HepG2 (cell line): Measurements from ENCODE around the gene RDH11. TPM values are rescaled to one million over a fixed set of nuclear protein-coding genes. Genes with fewer than 3 reads are reported as not detected.

ENCODE experiments used
- ARID2 ChIP-seq: sonication (generic); formaldehyde crosslinking; IDR thresholded peaks from 2 replicates; pipeline ENCODE4 v1.8.1; 2022; ENCODE audit warnings: mild to moderate bottlenecking, missing genetic modification reagents, borderline replicate concordance
- CCAR2 ChIP-seq: fragments of 200-400 bp; formaldehyde crosslinking; optimal IDR thresholded peaks from 2 replicates; pipeline ENCODE3; 2018; ENCODE audit warnings: low read depth, mild to moderate bottlenecking, low read length, moderate library complexity
- ISX ChIP-seq: sonication (generic); formaldehyde crosslinking; conservative IDR thresholded peaks from 2 replicates; pipeline ENCODE4 v1.5.0; 2020; ENCODE audit warnings: missing genetic modification reagents
- LCORL ChIP-seq, 2 experiments: fragments of 450-650 bp in 1 of 2; sonication (generic) in 1 of 2; formaldehyde crosslinking in 1 of 2; IDR thresholded peaks; 2 replicates each; pipeline versions ENCODE4 v1.5.0 to v1.6.1; 2017 to 2020; ENCODE audit warnings: antibody characterized with exemption in 1 of 2, missing genetic modification reagents in 1 of 2
- MED8 ChIP-seq: sonication (generic); formaldehyde crosslinking; IDR thresholded peaks from 2 replicates; pipeline ENCODE4 v1.8.1; 2023; ENCODE audit warnings: mild to moderate bottlenecking, missing genetic modification reagents; ENCODE audit not compliant: insufficient replicate concordance
- PHF20 ChIP-seq: sonication (generic); formaldehyde crosslinking; IDR thresholded peaks from 2 replicates; pipeline ENCODE4 v1.5.0; 2020; ENCODE audit warnings: mild to moderate bottlenecking, missing genetic modification reagents
- SIN3B ChIP-seq: fragments of 150-350 bp; IDR thresholded peaks from 2 replicates; pipeline ENCODE4 v1.6.1; 2014; ENCODE audit warnings: low read length
- SP4 ChIP-seq: sonication (generic); formaldehyde crosslinking; IDR thresholded peaks from 2 replicates; pipeline ENCODE4 v1.8.1; 2023; ENCODE audit warnings: mild to moderate bottlenecking, missing genetic modification reagents
- SRSF4 ChIP-seq: fragments of 200-400 bp; formaldehyde crosslinking; IDR thresholded peaks from one replicate; pipeline ENCODE4 v1.6.1; 2018; ENCODE audit warnings: mild to moderate bottlenecking, low read depth, low read length, moderate library complexity; ENCODE audit not compliant: poor library complexity, severe bottlenecking
- SRY ChIP-seq: sonication (generic); formaldehyde crosslinking; IDR thresholded peaks from 2 replicates; pipeline ENCODE4 v1.8.0; 2022; ENCODE audit warnings: mild to moderate bottlenecking, missing genetic modification reagents
- ZBTB42 ChIP-seq: sonication (generic); formaldehyde crosslinking; IDR thresholded peaks from 2 replicates; pipeline ENCODE4 v1.5.0; 2020; ENCODE audit warnings: mild to moderate bottlenecking, missing genetic modification reagents
- ZNF280D ChIP-seq: sonication (generic); formaldehyde crosslinking; IDR thresholded peaks from 2 replicates; pipeline ENCODE4 v1.5.1; 2020; ENCODE audit warnings: mild to moderate bottlenecking, missing genetic modification reagents
- ZNF563 ChIP-seq: sonication (generic); formaldehyde crosslinking; IDR thresholded peaks from 2 replicates; pipeline ENCODE4 v1.8.0; 2022; ENCODE audit warnings: mild to moderate bottlenecking, moderate library complexity, missing genetic modification reagents
- ZNF83 ChIP-seq: sonication (generic); formaldehyde crosslinking; IDR thresholded peaks from 2 replicates; pipeline ENCODE4 v1.4.0; 2020; ENCODE audit warnings: missing genetic modification reagents, mild to moderate bottlenecking, borderline replicate concordance
- polyA plus RNA-seq, 8 experiments: library from polyadenylated mRNA; depleted of rRNA in 3 of 8; stranded (reverse) in 7 of 8; unstranded in 1 of 8; fragments of >200 nt; fragmentation: Illumina TruSeq in 4 of 8; extraction: Trizol in 4 of 8; gene quantifications; 2 replicates each; pipeline versions ENCODE4 v1.2.1 to v1.2.3, GENCODE V29; 2011 to 2016; ENCODE audit warnings: low read depth in 4 of 8, missing spikeins in 1 of 8, mixed read lengths in 1 of 8; ENCODE audit not compliant: insufficient read depth in 1 of 8
- total RNA-seq, 5 experiments: library from RNA; depleted of rRNA; stranded (reverse); fragments of >200 nt; fragmentation: Illumina TruSeq; extraction: Trizol; gene quantifications; 2 replicates each; pipeline ENCODE4 v1.2.3, GENCODE V29; 2016; ENCODE audit warnings: low read depth in 1 of 5
- TF ChIP-seq, protein P1 (sequence below): sonication (generic); formaldehyde crosslinking; IDR thresholded peaks from 2 replicates; pipeline ENCODE4 v1.5.0; 2020; ENCODE audit warnings: missing genetic modification reagents, mild to moderate bottlenecking, borderline replicate concordance
- TF ChIP-seq, protein P2 (sequence below): sonication (generic); formaldehyde crosslinking; IDR thresholded peaks from 2 replicates; pipeline ENCODE4 v1.4.0; 2020; ENCODE audit warnings: mild to moderate bottlenecking, low read depth, missing genetic modification reagents
- TF ChIP-seq, protein P3 (sequence below): sonication (generic); formaldehyde crosslinking; IDR thresholded peaks from 2 replicates; pipeline ENCODE4 v1.4.0; 2020; ENCODE audit warnings: missing genetic modification reagents

The RDH11 gene
- total and polyA plus RNA-seq, 2 of the 13 experiments (the other 11 are each of a cell fraction or from before 2014, with no cell fraction given), result 106 to 131 TPM

DNA sequence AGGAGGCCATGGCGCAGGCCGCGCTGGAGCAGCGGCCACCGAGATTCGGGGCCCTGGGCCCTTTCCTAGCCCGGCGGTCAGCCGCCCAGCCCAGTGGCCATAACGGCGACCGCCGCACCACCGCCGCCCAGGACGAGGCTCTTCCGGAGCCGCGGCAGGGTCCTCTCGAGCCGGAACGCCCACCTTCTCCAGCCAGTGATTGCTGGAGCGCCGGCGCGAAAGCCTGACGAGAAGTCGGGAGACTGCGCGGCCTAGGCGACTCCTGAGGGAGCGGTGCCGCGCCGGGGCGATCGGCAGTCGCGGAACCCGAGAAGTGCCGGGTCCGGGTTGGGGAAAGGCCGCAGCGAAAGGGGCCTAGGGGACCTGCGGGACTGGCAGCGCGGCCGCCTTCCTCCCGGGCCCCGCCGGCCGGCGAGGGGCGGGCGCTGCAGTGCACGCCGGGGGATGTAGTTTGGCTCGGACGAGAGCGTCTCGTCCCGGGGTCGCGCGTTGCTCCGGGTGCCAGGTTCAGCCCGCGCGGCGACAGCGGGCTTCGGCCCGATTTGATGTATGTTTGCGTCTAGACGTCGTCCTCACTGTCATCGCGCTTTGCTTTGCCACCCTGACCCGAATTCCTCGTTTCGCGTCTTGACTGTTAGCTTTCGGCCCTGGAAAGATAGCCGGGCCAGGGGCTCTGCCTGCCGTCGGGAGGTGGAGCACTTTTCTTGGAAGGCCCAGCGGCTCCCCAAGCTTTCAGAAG lies 20.9 kb downstream of the RDH11 start, which contains the start of gene VTI1B (continued):
- TF ChIP-seq, protein P1, sequence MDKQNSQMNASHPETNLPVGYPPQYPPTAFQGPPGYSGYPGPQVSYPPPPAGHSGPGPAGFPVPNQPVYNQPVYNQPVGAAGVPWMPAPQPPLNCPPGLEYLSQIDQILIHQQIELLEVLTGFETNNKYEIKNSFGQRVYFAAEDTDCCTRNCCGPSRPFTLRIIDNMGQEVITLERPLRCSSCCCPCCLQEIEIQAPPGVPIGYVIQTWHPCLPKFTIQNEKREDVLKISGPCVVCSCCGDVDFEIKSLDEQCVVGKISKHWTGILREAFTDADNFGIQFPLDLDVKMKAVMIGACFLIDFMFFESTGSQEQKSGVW (CRISPR knock-in tag), result no peak
- peak; percentile 94 for TF ChIP-seq SP4 (CRISPR knock-in tag)
- no peak for TF ChIP-seq ZBTB42 (CRISPR knock-in tag)
- TF ChIP-seq MED8 (CRISPR knock-in tag), result peak; percentile 43
- TF ChIP-seq SIN3B, result no peak
- peak; percentile 86 for TF ChIP-seq ZNF563
- TF ChIP-seq ISX (CRISPR knock-in tag), result no peak
- TF ChIP-seq SRY (CRISPR knock-in tag), result peak; percentile 55
- TF ChIP-seq PHF20 (CRISPR knock-in tag), result peak; percentile 72
- no peak for TF ChIP-seq ZNF83 (CRISPR knock-in tag)
- TF ChIP-seq, protein P2, sequence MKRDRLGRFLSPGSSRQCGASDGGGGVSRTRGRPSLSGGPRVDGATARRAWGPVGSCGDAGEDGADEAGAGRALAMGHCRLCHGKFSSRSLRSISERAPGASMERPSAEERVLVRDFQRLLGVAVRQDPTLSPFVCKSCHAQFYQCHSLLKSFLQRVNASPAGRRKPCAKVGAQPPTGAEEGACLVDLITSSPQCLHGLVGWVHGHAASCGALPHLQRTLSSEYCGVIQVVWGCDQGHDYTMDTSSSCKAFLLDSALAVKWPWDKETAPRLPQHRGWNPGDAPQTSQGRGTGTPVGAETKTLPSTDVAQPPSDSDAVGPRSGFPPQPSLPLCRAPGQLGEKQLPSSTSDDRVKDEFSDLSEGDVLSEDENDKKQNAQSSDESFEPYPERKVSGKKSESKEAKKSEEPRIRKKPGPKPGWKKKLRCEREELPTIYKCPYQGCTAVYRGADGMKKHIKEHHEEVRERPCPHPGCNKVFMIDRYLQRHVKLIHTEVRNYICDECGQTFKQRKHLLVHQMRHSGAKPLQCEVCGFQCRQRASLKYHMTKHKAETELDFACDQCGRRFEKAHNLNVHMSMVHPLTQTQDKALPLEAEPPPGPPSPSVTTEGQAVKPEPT (CRISPR knock-in tag), result no peak
- TF ChIP-seq, protein P3, sequence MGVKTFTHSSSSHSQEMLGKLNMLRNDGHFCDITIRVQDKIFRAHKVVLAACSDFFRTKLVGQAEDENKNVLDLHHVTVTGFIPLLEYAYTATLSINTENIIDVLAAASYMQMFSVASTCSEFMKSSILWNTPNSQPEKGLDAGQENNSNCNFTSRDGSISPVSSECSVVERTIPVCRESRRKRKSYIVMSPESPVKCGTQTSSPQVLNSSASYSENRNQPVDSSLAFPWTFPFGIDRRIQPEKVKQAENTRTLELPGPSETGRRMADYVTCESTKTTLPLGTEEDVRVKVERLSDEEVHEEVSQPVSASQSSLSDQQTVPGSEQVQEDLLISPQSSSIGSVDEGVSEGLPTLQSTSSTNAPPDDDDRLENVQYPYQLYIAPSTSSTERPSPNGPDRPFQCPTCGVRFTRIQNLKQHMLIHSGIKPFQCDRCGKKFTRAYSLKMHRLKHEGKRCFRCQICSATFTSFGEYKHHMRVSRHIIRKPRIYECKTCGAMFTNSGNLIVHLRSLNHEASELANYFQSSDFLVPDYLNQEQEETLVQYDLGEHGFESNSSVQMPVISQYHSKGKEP, result peak; percentile 14; the same call in 1 of the 2 replicates
- no peak for TF ChIP-seq CCAR2
- TF ChIP-seq ZNF280D (CRISPR knock-in tag), result no peak
- no peak for TF ChIP-seq LCORL (IDR thresholded peaks at IDR 0.05)
- TF ChIP-seq LCORL (CRISPR knock-in tag; IDR thresholded peaks at IDR 0.05), result peak; percentile 69
- TF ChIP-seq SRSF4, result peak; percentile 39
- 0 out of 2 replicates have a peak, but pooled peaks have one; percentile 25 for TF ChIP-seq ARID2 (CRISPR knock-in tag)
